ENCODE measurements around the gene CSF3.
"Not testable (repeated sequence)": the region's sequence is repeated elsewhere in the genome, so short reads cannot be mapped to it uniquely, and the experiment has no call there.

CSF3 gene

DNA sequence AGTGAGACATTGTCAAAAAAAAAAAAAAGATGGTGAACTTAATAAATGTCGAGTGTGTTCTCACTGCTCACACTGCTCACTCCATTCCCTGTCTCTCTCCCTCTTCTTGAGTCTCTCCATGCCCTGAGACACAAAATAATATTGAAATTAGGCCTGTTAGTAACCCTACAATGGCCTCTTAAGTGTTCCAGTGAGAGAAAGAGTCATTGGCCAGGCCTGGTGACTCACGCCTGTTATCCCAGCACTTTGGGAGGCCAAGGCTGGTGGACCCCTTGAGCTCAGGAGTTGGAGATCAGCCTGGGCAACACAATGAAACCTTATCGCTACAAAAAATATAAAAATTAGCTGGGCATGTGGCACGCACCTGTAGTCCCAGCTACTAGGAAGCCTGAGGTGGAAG lies 16.2 kb upstream of the CSF3 start:
- DNase-seq, result no peak

DNA sequence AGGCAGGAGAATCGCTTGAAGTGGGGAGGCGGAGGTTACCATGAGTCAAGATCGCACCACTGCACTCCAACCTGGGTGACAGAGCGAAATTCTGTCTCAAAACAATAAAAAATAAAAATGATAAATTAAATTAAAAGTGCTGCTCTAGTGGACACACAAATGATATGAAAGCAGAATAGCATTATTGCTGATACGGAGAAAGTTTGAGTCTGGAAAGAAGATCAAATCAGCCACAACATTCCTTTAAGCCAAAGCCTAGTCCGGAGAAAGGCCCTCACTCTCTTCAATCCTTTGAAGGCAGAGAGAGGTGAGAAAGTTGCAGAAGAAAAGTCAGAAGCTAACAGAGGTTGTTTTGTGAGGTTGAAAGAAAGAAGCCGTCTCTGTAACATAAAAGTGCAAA lies 15.1 kb upstream of the CSF3 start:
- DNase-seq, result no peak

- not testable (repeated sequence) for DNase-seq
Measured at GRCh38 chr17:40001335-40001734, 13.9 kb upstream of the CSF3 start.

DNA sequence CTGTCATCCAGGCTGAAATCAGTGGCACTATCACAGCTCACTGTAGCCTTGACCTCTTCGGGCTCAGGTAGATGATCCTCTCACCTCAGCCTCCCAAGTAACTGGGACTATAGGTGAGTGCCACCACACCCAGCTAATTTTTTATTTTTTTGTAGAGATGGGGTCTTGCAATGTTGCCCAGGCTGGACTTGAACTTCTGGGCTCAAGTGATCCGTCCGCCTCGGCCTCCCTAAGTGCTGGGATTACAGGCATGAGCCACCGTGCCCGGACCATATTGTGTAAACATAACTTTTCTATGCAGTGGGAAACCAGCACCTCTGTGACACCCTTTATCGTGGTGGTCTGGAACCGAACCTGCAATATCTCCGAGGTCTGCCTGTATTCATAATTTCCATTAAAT lies 11.2 kb upstream of the CSF3 start:
- no peak for DNase-seq

DNA sequence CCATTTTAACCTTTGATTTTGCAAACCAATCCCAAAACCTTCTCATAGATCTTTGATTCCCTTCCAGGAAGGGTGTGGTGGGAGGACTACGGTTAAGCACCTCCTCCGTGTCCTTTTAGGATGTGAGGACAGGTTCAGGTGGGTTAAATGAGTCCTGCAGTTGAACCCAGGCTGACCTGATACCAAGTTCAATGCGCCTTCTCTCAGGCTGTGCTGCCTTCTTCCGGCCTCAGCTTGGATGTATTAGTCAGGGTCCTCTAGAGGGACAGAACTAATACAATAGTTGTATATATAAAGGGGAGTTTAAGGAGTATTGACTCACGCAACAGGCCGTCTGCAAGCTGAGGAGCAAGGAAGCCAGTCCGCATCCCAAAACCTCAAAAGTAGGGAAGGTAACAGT lies 10.5 kb upstream of the CSF3 start:
- DNase-seq, result no peak

GRCh38 chr17:40005520-40005919 lies 9.7 kb upstream of the CSF3 start:
- no peak for DNase-seq

DNA sequence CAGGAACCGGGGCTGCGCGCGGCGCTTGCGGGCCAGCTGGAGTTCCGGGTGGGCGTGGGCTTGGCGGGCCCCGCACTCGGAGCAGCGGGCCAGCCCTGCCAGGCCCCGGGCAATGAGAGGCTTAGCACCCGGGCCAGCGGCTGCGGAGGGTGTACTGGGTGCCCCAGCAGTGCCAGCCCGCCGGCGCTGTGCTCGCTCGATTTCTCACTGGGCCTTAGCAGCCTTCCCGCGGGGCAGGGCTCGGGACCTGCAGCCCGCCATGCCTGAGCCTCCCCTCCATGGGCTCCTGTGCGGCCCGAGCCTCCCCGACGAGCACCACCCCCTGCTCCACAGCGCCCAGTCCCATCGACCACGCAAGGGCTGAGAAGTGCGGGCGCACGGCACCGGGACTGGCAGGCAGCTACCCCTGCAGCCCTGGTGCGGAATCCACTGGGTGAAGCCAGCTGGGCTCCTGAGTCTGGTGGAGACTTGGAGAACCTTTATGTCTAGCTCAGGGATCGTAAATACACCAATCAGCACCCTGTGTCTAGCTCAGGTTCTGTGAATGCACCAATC lies 4.2 kb upstream of the CSF3 start:
- not testable (repeated sequence) for DNase-seq

DNA sequence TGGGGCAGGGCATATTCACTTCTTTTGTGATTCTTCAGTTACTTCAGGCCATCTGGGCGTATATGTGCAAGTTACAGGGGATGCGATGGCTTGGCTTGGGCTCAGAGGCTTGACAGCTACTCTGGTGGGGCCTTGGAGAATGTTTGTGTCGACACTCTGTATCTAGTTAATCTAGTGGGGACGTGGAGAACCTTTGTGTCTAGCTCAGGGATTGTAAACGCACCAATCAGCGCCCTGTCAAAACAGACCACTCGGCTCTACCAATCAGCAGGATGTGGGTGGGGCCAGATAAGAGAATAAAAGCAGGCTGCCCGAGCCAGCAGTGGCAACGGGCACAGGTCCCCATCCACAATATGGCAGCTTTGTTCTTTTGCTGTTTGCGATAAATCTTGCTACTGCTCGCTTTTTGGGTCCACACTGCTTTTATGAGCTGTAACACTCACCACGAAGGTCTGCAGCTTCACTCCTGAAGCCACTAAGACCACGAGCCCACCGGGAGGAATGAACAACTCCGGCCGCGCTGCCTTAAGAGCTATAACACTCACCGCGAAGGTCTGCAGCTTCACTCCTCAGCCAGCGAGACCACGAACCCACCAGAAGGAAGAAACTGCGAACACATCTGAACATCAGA lies 3.1 kb upstream of the CSF3 start:
- not testable (repeated sequence) for DNase-seq

DNA sequence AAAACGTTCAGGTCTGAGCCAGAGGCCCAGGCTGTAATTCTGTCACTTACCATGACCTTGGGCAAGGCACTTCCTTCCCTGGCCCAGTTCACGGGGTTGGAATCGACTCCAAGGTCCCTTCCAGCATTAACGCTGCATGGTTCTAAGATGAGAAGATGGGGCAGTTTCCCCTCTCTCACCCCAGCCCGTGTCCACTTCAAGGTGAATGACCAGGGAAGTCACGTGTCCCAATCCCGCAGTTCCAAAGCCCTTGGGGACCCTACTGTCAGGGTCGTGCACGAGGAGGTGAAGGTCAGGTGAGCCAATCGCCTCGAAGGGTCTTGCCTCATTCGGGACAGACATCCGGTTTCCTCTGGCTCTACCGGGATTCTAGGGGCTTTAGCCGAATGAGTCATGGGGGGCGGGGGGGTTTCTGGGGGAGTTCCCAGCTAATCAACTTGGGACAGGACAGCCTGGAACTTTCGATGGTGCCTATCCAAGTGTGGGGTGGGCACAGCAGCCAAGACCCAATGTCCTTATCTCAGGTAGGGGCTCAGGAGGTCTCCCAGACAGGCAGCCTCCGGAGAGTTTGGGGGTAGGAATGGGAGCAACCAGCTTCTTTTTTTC lies 762 bp upstream of the CSF3 start:
- no peak for DNase-seq

GRCh38 chr17:40015998-40016985 lies 1.1 kb downstream of the CSF3 start:
- DNase-seq, result no peak

DNA sequence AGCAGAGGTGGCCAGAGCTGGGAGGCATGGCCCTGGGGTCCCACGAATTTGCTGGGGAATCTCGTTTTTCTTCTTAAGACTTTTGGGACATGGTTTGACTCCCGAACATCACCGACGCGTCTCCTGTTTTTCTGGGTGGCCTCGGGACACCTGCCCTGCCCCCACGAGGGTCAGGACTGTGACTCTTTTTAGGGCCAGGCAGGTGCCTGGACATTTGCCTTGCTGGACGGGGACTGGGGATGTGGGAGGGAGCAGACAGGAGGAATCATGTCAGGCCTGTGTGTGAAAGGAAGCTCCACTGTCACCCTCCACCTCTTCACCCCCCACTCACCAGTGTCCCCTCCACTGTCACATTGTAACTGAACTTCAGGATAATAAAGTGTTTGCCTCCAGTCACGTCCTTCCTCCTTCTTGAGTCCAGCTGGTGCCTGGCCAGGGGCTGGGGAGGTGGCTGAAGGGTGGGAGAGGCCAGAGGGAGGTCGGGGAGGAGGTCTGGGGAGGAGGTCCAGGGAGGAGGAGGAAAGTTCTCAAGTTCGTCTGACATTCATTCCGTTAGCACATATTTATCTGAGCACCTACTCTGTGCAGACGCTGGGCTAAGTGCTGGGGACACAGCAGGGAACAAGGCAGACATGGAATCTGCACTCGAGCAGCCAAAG lies 2.3 kb downstream of the CSF3 start:
- DNase-seq, result no peak

DNA sequence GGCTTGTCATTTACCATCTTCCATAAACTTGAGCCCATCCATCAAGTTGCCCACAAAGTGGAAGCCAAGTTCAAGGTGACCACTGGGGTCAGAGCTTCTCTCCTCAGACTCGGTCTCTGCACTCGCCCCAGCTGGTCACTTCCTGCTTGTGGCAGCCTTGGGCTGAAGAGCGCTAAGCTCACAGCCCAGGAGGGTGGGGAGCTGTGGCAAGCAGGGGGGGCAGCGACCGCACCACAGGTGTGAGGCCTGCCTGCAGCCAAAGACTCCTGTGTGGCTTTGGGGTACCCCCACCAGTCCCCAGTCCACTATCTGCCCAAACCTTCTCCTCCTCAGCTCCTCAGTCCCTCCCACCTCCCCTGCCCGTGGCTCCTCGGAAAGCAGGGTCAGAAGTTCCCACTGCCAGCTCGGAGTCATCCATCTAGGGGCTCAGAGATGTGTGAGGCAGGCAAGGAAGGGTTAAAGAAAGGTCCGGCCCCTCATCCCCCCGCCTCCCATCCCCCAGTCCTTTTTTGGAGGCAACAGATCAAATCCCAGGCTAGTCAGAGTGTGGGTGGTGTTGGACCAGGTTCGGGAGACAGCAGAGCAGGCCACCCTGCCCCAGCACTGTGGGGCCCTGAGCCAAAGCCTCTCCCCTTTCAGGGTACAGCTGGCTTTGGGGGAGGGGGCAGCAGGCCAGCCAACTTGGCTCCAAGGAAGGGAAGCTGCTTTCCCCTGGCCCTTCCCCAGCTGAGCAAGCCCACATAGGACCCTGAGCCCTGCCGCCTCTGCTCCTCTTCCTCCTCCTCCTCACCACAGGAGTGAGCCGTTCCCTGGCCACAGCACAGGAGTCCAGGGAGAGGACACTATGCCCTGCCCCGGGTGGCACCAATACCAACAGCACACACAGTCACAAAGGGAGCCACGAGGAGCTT lies 3.2 kb downstream of the CSF3 start:
- DNase-seq, result no peak

- DNase-seq, result no peak
Measured at GRCh38 chr17:40019140-40019991, 4.1 kb downstream of the CSF3 start.

GRCh38 chr17:40020146-40020545 lies 4.9 kb downstream of the CSF3 start:
- DNase-seq, result no peak

DNA sequence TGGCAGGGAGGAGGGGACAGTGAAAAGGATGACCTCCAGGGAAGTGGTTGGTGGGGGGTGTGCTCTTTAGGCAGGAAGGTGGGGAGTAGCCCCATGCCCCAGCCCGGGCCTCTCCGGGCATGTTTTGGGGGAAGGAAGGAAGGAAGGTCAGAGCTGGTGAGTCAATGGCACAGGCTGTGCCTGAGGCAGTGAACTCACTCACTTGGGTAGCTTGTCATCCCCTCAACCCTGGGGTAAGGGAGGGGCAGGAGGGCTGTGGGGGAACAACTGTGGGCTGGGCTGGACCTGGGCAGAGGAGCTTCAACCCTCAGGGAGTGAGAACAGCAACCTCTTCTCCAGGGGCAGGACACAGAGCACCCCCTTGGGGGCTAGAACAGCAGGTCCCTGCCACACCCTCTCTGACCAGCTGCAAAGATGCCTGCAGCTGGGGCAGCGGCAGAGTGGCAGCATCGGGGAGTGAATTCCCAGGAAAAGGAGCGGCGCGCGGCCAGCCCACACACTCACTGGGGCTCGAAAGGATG lies 6.3 kb downstream of the CSF3 start:
- DNase-seq, result no peak

GRCh38 chr17:40022497-40022896 lies 7.3 kb downstream of the CSF3 start:
- no peak for DNase-seq

- no peak for DNase-seq
Measured at GRCh38 chr17:40022961-40023541, 7.8 kb downstream of the CSF3 start.

- no peak for DNase-seq
Measured at GRCh38 chr17:40023590-40024292, 8.5 kb downstream of the CSF3 start.

- DNase-seq, result no peak
Measured at GRCh38 chr17:40024901-40025300, 9.7 kb downstream of the CSF3 start.

DNA sequence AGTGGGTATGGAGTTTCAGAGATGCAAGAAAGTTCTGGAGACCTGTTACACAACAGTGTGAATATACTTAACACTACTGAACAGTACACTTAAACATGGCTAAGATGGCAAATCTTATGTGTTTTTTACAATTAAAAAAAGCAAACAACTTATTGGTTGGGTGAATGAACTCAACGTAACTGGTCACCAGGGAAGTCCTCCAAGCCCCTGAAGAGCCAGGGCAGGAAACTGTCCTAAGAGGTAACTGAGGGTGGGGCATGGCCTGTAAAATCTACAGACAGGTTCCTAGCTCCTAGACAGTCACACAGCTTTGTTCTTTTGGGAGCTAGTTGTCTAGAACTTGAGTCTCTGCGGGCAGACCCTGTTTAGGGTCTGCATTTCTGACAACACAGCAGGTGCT lies 10.3 kb downstream of the CSF3 start:
- no peak for DNase-seq
